WTC11 (cell line): ENCODE results near the gene ABCD4.

Experiments
- ATF2 ChIP-seq: sonication (generic); formaldehyde crosslinking; IDR thresholded peaks from 2 replicates; pipeline ENCODE4 v1.8.1; 2022; ENCODE audit warnings: low read depth, missing genetic modification reagents, borderline replicate concordance
- CBFB ChIP-seq: sonication (generic); formaldehyde crosslinking; IDR thresholded peaks from 2 replicates; pipeline ENCODE4 v1.8.1; 2022; ENCODE audit warnings: mild to moderate bottlenecking, low read depth, missing genetic modification reagents
- CTCF ChIP-seq: fragments of 200-600 bp; IDR thresholded peaks from 2 replicates; pipeline ENCODE4 v1.8.0; 2022; ENCODE audit warnings: antibody characterized with exemption
- E2F5 ChIP-seq: sonication (generic); formaldehyde crosslinking; IDR thresholded peaks from 2 replicates; pipeline ENCODE4 v1.8.1; 2022; ENCODE audit warnings: mild to moderate bottlenecking, moderate library complexity, missing genetic modification reagents
- FOXP4 ChIP-seq: sonication (generic); formaldehyde crosslinking; IDR thresholded peaks from 2 replicates; pipeline ENCODE4 v1.8.0; 2022; ENCODE audit warnings: mild to moderate bottlenecking, missing genetic modification reagents
- GABPB1 ChIP-seq: sonication (generic); formaldehyde crosslinking; IDR thresholded peaks from 2 replicates; pipeline ENCODE4 v1.8.1; 2023; ENCODE audit warnings: mild to moderate bottlenecking, missing genetic modification reagents
- MXD4 ChIP-seq: fragments of 250-450 bp; sonication (Bioruptor Pico); IDR thresholded peaks from 2 replicates; pipeline ENCODE4 v1.8.0; 2021; ENCODE audit warnings: mild to moderate bottlenecking, moderate library complexity, borderline replicate concordance
- NR2C2 ChIP-seq: sonication (generic); formaldehyde crosslinking; IDR thresholded peaks from 2 replicates; pipeline ENCODE4 v1.8.0; 2022; ENCODE audit warnings: mild to moderate bottlenecking, missing genetic modification reagents
- PRDM15 ChIP-seq: sonication (generic); formaldehyde crosslinking; IDR thresholded peaks from 2 replicates; pipeline ENCODE4 v1.8.0; 2022; ENCODE audit warnings: missing genetic modification reagents
- TEAD1 ChIP-seq: sonication (generic); formaldehyde crosslinking; IDR thresholded peaks from 2 replicates; pipeline ENCODE4 v1.8.0; 2022; ENCODE audit warnings: mild to moderate bottlenecking, missing genetic modification reagents
- TEAD4 ChIP-seq: sonication (generic); formaldehyde crosslinking; IDR thresholded peaks from 2 replicates; pipeline ENCODE4 v1.8.0; 2022; ENCODE audit warnings: mild to moderate bottlenecking, missing genetic modification reagents
- ZBTB21 ChIP-seq: sonication (generic); formaldehyde crosslinking; IDR thresholded peaks from 2 replicates; pipeline ENCODE4 v1.8.1; 2023; ENCODE audit warnings: mild to moderate bottlenecking, missing genetic modification reagents, borderline replicate concordance
- ZNF232 ChIP-seq: sonication (generic); formaldehyde crosslinking; IDR thresholded peaks from 2 replicates; pipeline ENCODE4 v1.8.0; 2022; ENCODE audit warnings: mild to moderate bottlenecking, missing genetic modification reagents
- ZNF512 ChIP-seq: sonication (generic); formaldehyde crosslinking; IDR thresholded peaks from 2 replicates; pipeline ENCODE4 v1.8.1; 2022; ENCODE audit warnings: missing genetic modification reagents, borderline replicate concordance

- TF ChIP-seq FOXP4 (CRISPR knock-in tag) (no peak), NR2C2 (no peak), ZNF512 (CRISPR knock-in tag) (no peak), PRDM15 (no peak), CTCF (no peak), MXD4 (CRISPR knock-in tag) (no peak), GABPB1 (CRISPR knock-in tag) (no peak), CBFB (CRISPR knock-in tag) (no peak), TEAD4 (CRISPR knock-in tag) (no peak), ZNF232 (CRISPR knock-in tag) (no peak), E2F5 (no peak), TEAD1 (CRISPR knock-in tag) (no peak), ATF2 (no peak), ZBTB21 (CRISPR knock-in tag) (no peak)
Measured at GRCh38 chr14:74275241-74275841, 27.4 kb downstream of the ABCD4 start.
